Bronchial epithelial cell (primary cell): Measurements from ENCODE around the gene CPLANE1. TPM values are rescaled to one million over a fixed set of nuclear protein-coding genes. Genes with fewer than 3 reads are reported as not detected.

Source experiments
- DNase-seq: peaks from one replicate; pipeline ENCODE4 v3.0.0-alpha.2; 2010; ENCODE audit warnings: low read depth
- FAIRE-seq: peaks from 2 replicates; lab custom pipeline; 2011; peaks lifted over from hg19 to GRCh38; lab: Jason Lieb, UNC
- H3K27me3 ChIP-seq: 2 replicates; pipeline ENCODE4 v1.5.1; 2011; ENCODE audit warnings: low read length; ENCODE audit not compliant: control insufficient read depth, insufficient read depth
- H3K36me3 ChIP-seq: 2 replicates; pipeline ENCODE4 v1.5.1; 2011; ENCODE audit warnings: low read length; ENCODE audit not compliant: control insufficient read depth, insufficient read depth
- H3K4me3 ChIP-seq: 2 replicates; pipeline ENCODE4 v1.5.1; 2011; ENCODE audit warnings: mild to moderate bottlenecking, low read depth, low read length, control low read depth
- CTCF ChIP-seq: IDR thresholded peaks from 2 replicates; pipeline ENCODE4 v1.5.1; 2011; ENCODE audit warnings: mild to moderate bottlenecking, moderate library complexity, low read length, control low read depth, inconsistent platforms; ENCODE audit not compliant: insufficient read depth, severe bottlenecking
- total RNA-seq: library from RNA; depleted of rRNA; stranded (reverse); fragments of >200 nt; gene quantifications from 2 replicates; pipeline ENCODE4 v1.2.1, GENCODE V29; 2014

CPLANE1 gene
- total RNA-seq, 1 donor from 2014 or later = 8.2 TPM

GRCh38 chr5:37133939-37134338 lies 115.2 kb downstream of the CPLANE1 start:
- H3K4me3 ChIP-seq = no peak overlapping the region
- no peak for TF ChIP-seq CTCF
- DNase-seq (peak; percentile 49), FAIRE-seq (no peak)
- H3K36me3 ChIP-seq = peaks cover 4% of the 10 kb centered on the region
- H3K27me3 ChIP-seq = no peaks in the 10 kb centered on the region

DNA sequence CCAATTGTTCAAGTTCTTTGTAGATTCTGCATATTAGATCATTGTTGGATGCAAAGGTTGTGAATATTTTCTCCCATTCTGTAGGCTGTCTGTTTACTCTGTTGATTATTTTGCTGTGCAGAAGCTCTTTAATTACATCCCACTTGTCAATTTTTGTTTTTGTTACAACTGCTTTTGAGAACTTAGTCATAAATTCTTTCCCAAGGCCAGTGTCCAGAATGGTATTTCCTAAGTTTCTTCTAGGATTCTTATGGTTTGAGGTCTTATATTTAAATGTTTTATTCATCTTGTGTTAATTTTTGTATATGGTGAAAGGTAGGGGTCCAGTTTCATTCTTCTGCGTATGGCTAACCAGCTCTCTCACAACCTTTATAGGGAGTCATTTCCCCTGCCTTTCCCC lies 116.5 kb downstream of the CPLANE1 start:
- FAIRE-seq (no peak), DNase-seq (no peak)
- Histone ChIP-seq H3K4me3 (no peak overlapping the region), H3K36me3 (peaks cover 3% of the 10 kb centered on the region), H3K27me3 (no peaks in the 10 kb centered on the region)
- TF ChIP-seq CTCF = no peak

DNA sequence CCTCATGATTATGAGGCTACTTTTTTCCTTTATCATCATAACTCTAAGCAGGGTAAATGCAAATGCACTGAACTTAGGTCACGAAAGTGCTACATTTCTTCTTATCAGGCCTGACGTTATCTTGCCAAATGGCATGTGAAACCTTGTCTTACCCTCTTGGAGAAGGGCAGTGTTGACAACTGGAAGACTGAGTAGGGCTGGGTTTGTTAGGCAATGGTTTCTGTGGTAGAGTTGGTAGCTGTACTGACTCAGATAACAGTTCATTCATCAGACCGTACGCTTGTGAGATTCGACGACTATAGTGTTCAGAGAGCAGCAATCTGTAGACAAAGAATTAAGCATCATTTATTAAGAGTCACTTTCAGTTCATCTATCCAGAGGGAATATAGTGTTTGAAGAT lies 127.7 kb downstream of the CPLANE1 start:
- H3K27me3 ChIP-seq = no peaks in the 10 kb centered on the region
- no peak for TF ChIP-seq CTCF
- no peak overlapping the region for H3K4me3 ChIP-seq
- peaks cover 1% of the 10 kb centered on the region for H3K36me3 ChIP-seq
- no peak for FAIRE-seq
- no peak for DNase-seq

- Histone ChIP-seq H3K4me3 (no peak overlapping the region), H3K36me3 (peaks cover 1% of the 10 kb centered on the region), H3K27me3 (no peaks in the 10 kb centered on the region)
- no peak for TF ChIP-seq CTCF
- DNase-seq (no peak), FAIRE-seq (no peak)
These were observed 128.1 kb downstream of the CPLANE1 start for GRCh38 chr5:37121027-37121426.

DNA sequence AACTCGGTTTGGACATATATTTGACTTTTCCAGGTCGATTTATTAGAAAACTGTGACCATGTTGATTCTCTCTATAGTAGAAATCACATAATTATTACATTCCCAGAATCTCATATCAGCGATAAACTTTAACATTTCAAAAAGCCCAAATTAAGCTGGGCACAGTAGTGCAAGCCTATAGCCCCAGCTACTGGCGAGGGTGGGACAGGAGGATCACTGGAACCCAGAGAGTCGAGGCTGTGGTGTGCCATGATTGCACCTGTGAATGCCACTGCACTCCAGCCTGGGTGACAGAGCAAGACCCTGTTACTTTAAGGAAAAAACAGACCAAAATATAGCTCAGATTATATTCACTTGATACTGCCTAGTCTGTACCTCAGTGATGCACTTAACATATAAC lies 128.9 kb downstream of the CPLANE1 start:
- H3K27me3 ChIP-seq = no peaks in the 10 kb centered on the region
- peaks cover 1% of the 10 kb centered on the region for H3K36me3 ChIP-seq
- H3K4me3 ChIP-seq = no peak overlapping the region
- FAIRE-seq = no peak
- TF ChIP-seq CTCF = no peak
- DNase-seq = no peak

GRCh38 chr5:37116359-37116758 lies 132.8 kb downstream of the CPLANE1 start:
- Histone ChIP-seq H3K27me3 (no peaks in the 10 kb centered on the region), H3K36me3 (peaks cover 1% of the 10 kb centered on the region), H3K4me3 (no peak overlapping the region)
- no peak for FAIRE-seq
- no peak for DNase-seq
- no peak for TF ChIP-seq CTCF
